GM21528 (cell line): ENCODE results near the gene XIRP2.

Experiments
- ATAC-seq: cut with Tn5 transposase; IDR thresholded peaks from one replicate; pipeline ENCODE4 v1.9.1; 2021; ENCODE audit warnings: mild to moderate bottlenecking, moderate library complexity; ENCODE audit not compliant: unreplicated experiment, low FRiP score

XIRP2 gene

DNA sequence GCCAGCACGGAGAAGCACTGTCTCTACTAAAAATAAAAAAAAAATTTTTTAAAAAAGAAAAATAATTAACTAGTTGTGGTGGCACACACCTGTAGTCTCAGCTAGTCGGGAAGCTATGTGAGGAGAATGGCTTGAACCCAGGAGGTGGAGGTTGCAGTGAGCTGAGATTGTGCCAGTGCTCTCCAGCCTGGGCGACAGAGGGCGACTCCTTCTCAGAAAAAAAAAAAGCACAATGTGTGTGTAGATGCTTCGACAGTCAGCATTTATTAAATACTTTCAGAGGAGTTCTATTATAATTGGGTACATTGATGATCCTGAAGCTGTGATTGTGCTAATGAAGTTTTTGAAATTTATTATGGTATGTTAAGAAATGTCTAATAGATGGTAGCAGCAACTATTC, 46.5 kb downstream of the XIRP2 start:
- no peak for ATAC-seq

DNA sequence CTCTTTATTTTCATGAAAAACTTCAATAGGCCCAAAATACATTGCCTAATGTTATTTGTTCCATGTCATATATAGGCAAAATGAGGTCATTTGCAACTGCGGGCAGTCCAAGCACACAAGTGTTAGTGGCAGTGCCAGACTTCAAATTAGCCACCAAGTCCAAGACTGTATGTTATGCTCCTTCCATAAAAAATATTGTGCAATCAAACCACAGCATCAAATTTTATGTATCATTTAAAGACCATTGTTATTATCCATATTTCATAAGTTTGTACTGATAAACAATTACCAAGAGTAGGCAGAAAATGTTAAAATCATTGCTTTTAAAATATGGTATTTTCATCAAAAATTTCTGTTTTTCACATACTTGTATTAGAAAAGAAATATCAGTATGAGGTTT, 54.1 kb downstream of the XIRP2 start:
- no peak for ATAC-seq

DNA sequence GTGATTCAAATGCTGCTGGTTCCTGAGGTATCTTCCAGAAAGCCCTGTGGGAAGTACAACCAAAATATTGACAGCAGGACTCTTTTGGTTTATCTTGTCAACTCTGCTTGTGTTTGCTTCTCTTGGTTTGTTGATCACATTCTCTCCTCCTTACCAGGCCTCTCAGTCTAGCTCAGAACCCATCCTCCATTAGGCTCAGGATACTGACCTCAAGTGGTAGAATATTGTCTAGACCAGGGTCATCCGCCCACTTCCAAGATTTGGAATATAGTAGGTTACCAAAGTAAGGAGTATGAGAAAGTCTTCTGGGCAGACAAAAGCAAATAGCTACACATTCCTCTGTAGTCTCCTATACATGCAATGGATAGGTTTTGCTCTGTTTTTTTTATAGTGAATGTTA, 56.6 kb downstream of the XIRP2 start:
- no peak for ATAC-seq

DNA sequence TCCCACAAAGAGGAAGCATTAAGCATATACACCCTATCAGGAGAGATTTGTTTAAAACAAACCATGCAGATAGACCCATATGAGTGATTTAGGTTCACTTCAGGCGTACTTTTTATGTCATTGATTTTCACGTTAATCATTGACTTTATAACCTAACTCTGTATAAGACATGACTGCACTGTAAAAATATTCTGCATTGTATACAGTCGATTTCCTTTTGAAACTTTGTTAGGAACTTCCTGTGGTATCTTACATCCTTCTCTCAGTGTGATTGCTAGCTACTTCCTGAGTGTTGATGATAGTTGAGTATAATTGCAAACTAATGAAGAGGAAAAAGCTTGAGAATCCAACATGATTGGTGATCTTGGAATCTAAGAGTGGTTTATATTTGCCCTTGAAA, 69.4 kb downstream of the XIRP2 start:
- no peak for ATAC-seq

DNA sequence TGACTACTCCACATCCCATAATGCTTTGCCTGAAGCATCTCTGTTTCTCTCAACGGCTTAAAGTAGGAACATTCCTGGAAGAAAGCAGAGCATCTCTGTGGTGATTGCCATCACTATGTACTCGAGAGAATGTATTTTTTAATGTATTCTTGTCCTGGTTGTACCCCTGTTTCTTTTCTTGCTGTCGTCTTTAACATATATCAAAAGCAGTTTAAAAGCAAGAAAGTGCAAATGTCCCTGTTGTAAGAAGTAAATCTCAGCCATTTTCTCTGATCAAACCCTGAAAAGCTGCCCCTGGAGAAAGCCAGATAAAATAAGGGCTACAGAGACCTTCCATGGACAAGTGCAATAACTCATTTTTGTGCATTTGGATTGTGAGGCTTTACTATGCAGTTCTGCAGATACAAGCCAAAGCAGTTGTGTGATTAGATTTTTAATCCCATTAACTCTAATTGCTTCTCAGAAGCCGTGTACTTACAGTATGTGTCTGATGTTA, 70.8 kb downstream of the XIRP2 start:
- no peak for ATAC-seq

DNA sequence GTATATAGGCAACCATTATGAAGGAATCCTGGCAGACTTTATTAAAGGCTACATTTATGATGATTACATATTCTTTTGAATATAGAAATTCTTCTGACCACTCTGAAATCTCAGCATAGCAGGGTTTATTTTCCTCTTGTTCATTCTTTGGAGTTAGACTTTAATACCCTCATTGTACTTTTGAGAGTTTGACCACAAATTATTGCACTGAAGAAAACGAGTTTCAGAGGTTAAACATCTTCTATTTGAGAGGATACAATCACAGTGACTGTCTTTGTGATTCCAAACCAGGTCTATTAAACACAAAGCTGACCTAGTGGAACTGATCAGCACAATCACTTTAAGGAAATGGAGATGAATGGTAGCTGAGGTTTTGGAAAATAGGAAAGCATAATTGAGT, 71.3 kb downstream of the XIRP2 start:
- no peak for ATAC-seq

DNA sequence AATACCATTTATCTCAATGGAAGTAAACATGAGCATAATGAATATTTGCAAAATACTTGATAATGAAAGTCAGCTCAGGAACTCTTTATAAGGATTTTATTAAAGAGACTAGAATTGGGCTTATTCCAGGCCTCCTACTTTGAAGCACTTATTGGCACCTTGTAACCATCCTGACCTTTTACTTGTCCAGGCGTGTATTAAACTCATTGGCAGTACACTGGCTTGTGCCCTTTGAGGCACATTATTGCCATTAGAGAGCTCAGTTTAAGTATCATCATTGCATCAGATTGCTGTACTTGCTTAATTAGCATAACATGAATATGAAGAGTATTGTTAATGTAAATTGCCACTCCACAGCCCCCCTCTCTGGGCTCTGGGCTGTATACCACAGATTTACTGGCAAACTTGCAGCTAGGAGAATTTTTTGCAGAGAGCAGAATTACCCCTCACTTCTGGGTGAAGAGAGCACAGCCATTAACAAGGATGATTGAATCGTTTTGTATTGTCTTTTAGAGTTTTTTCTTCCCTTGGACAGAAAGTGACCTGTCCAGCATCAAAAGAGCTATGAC, 72.5 kb downstream of the XIRP2 start:
- no peak for ATAC-seq

DNA sequence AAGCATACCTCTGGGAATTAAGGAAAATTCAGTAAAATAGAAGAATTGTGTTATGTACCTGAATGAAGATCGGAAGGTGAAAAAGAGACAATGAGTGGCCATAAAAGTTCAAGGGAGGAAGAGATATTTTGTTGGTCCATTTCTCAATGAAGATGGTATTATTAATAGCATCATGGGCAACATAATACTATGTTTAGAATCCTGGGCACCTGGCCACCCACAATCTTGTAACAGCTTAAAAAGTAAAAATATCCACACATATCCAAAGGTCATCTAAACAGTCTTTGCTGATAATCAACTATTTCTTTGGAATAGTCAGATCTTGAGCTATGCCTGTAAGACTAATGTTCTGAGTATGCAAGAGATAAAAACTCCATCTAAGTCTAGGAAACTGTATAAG, 73.7 kb downstream of the XIRP2 start:
- no peak for ATAC-seq

DNA sequence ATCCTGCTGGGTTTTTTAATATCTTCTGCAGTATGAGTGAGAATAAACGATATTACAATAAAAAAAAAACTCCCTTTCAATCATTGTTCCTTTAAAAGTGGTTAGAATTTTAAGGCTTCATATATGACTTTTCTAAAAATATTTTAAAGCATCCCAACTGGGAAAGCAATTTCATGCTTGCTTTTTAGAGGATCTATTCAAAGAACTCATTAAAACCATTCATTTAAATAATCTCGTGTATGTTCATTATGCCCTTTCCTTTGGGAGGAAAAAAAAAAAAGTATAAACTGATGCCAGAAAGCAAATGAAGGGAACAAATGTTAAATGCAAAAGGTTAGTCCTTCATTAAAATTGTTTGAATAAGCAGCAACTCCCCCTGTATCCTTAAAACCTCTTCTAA, 81.2 kb downstream of the XIRP2 start:
- no peak for ATAC-seq

DNA sequence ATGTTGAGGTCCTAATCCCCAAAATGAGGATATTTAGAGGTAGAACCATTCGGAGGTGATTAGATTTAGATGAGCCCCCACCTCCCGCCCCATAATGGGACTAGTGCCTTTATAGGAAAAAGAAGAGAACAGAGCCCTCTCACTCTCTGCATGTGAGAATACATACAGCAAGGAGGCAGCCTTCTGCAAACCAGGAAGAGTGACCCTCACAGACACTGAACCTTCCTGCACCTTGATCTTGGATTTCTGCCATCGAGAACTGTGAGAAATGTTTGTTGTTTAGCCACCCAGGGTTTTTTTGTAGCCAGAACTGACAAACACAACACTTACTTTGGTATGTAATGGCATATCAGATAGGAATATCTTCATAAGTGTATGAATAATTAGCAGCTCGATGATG, 83.7 kb downstream of the XIRP2 start:
- no peak for ATAC-seq

DNA sequence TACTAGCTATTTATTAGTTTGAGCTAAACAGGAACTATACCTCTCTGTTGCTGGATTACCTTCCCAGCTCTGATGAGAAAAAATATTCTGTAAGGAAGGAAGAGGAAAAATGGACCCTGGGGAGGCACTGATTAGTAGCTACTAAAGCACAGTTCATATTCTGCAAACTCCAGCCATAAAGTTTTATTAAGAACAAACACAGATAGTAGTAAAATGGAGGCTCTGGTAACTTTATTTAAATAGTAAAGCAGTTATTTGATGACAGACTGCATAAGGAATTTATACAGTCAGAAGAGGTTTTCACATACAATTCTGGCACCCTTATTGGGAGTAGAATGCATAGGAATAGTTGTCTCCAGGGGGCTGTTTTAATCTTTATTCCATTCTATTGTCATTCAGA, 84.1 kb downstream of the XIRP2 start:
- ATAC-seq = no peak

DNA sequence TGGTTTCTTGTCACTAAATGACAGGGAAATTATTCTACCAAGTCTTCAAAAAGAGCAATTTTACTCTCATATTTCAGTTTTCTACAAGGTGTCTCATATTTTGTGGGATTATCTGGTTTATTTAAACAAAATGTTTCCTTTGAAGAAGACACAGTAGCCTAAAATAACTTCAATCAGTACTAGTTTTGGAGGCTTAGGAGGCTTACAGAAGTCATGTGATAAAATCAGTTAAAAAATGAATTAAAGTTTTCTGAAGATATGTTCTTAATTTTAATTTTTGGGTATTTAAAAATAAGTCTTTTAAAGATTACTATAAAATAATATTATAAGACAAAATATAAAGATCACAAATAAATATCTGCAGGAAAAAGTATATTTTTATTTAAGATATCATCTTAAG, 95.9 kb downstream of the XIRP2 start:
- ATAC-seq = no peak

DNA sequence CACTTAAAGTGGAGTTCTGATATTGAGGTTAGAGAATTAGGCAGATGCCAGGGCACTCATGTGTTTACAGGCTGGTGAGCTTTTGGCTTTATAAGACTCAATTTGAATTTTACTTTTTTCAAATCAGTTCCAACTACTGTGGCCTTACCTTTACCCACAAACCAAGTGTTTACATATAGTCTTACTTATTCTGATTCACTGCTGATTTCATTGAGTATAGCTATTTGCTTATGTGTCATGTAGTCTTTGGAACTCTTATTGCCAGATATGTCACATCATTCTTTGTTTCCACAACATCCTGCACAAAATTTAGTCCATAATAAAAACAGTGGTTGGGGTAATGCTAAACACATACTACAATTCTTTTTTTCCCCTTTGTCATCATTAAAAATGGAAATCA, 96.5 kb downstream of the XIRP2 start:
- ATAC-seq = no peak

DNA sequence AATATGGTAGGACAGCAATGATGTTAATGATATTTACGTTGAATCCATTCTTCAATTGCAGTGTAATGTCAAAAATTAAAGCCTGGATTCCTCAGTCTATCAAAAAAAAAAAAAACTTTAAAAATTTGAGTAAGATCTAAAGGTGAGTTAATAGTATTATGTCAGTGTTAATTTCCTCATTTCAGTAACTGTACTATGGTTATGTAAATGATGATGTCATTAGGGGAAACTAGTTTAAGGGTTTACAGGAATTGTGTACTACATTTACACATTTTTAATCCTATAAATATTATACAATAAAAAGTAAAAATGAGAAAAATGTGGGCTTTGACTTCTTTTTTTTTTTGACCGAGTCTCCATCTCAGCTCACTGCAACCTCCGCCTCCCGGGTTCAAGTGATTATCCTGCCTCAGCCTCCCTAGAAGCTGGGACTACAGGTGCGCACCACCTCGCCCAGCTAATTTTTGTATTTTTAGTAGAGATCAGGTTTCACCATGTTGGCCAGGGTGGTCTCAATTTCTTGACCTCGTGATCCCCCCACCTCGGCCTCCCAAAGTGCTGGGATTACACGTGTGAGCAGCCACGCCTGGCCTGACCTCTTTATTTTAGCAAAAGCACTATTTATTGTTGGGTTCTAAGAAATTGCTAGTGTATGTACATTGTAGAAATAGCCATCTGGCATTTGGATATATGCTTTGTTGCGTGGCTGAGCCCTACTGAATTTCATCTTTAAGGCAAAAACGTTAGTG, 106.5 kb downstream of the XIRP2 start:
- ATAC-seq = no peak

DNA sequence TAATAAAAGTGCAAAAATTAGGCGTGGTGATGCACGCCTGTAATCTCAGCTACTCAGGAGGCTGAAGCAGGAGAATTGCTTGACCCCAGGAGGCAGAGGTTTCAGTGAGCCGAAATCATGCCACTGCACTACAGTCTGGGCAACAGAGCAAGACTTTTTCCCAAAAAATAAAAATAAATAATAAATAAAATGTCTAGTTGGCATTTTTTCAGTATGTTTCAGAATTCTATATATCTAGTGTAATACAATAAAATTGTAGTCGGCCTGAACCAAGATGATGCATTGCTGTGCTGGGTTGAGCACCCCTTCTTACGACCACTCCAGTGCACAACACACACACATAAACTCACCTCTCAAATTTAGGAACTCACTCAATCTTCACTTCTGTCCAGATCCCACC, 108.2 kb downstream of the XIRP2 start:
- no peak for ATAC-seq

DNA sequence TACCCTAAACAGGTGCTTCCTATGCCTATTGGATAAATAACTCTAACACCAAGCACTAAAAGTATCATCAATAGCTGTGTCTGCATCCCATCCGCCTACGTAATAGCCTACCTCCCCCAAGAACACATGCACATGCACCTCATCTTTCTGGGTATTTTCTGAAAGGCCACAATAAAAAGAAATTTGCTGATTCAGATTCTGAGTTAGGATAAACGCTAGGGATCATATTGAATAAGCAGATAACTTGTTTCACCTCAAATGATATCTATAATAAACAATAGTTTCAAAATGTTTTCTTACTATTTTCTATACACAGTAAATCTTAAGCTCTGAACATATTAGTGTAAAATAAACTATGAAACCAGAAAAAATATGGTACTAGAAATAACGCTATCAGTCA, 112.9 kb downstream of the XIRP2 start:
- no peak for ATAC-seq

DNA sequence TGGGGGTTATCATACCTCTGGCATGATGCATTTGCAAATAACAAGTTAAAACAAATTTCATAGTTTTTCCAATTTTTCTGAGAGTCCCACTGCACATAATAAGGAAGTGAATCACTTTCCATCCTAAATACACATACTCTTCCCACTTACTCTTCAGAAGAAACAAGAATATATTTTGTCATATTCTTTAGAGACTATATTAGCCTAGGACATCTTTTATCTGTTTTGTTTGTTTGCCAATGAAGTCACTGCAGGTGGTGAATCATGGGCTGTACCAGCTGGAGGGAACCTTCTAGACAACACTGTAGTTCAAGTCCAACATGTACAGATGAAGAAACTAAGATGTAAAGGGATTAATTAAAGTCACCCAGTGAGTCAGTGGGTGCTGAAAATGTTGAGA, 116.8 kb downstream of the XIRP2 start:
- ATAC-seq = no peak

DNA sequence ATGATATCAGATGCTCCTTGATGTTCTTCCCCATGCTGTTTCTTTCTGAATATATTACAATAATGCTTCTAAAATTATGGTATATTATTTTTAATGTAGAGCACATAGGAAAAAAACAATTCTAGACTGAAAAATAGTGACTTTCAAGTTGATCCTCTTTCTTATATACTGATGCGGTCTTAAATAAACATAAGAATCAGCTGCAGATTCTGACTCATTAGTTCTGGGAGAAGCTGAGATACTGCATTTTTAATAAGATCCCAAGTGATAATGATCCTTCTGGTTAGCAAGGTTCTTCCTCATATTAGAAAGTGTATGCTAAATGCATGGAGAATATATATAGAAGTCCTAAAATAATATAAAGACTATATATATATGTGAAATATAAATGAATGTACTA, 124.9 kb downstream of the XIRP2 start:
- no peak for ATAC-seq

DNA sequence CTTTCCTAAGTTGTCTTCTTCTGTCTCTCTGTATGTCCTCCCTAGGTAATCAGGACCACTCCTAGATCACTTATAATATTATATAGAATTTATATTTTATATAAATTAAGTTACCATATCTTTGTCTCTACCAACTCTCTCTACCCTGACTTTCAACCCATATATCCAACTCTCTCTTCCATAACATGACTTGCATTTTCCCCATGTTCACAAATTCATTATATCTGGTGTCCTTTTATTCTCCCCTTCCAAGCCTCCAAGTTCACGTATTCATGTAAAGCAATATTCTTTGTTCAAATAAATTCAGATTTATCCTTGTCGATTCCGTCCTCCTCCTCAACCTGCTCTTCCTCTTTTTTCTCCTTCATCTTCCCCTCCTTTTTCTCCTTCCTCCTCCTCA, 127.5 kb downstream of the XIRP2 start:
- no peak for ATAC-seq

DNA sequence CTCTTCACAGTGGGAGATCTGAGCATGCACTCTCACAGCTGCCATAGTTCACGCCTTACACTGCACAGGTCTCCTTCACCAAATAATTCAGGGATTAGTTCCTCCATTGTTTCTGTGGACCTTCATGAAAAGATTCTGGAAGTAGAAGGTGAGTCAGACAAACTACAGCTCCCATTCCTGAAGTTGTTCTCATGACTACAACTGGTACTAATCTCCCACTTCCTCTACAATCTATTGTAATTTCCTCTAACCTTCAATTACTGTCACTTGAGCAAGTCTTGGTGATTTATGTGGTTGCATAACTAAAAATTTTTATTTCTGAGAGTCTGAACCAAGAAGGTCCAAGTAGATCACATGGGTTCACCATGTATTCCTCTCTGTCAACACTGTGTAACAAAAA, 128.7 kb downstream of the XIRP2 start:
- ATAC-seq = no peak

DNA sequence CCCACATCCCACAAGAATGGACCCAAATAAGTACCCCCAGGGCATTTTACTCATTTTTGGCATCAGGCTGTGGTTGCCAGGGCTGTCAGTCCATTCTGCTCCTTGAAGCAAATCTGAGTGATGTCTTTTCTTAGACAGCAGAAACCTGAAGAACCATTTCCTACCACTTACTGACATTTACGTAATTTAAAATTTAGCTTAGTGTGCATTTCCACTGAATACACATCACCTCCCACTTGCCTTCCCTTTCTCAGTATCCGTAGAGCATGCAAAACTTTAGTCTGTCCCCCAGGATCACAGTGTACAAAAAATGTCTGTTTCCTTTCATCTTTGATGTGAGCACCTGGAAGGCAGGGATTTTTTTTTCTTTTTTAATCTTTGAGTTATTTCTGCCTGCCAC, 130.3 kb downstream of the XIRP2 start:
- no peak for ATAC-seq

DNA sequence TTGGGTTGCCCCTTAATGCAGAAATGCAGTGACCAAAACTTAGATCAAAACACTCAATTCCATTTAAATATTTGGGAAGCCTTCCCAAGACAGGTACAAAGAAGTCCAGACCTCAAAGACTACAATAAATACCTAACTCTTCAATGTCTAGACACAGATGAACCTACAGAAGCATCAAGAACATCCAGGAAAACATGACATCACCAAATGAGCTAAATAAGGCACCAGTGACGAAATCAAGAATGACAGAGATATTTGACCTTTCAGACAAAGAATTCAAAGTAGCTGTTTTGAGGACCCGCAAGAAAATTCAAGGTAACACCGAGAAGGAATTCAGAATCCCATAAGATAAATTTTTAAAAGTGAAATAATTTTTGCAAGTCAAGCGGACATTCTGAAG, 140.2 kb downstream of the XIRP2 start:
- no peak for ATAC-seq
